NCI-H526 (cell line): ENCODE data around the gene CPXM2.
A peak's percentile ranks its signal among the peaks of the same experiment; 100 is the strongest.

ENCODE experiments used
- DNase-seq, 2 experiments: peaks; one replicate each; lab custom pipeline; 2025; lab: John Stamatoyannopoulos, UW

Gene CPXM2

DNA sequence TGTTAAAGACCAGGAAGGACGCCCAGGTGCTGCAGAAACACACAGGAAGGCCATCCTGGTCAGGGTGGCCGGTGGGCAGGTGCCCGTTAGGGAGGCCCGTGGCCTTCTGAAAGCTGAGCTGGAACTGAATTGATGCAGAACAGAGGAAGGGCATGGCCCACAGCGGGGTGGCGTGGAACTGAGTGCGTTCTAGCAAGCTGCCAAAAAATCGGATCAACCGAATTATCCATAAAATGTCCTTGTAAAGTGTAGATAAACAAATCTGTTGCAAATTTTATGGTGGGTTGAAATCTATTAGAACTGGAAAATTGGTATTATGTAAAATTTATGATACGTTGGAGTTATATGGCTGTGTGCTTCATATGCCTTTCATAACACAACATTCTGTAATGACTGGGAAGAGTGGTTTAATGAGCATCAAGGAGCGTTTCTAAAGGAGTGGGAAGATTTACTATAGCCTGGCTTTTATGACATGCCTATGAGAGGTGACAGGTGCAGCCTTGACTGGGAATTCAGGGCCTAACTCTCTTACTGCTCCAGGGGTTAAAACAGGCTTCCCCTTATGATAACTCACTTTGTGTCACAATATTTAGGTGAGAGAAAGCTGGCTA lies 117.4 kb downstream of the CPXM2 start:
- peak in 1 of 2 experiments; percentile 11 for DNase-seq

DNA sequence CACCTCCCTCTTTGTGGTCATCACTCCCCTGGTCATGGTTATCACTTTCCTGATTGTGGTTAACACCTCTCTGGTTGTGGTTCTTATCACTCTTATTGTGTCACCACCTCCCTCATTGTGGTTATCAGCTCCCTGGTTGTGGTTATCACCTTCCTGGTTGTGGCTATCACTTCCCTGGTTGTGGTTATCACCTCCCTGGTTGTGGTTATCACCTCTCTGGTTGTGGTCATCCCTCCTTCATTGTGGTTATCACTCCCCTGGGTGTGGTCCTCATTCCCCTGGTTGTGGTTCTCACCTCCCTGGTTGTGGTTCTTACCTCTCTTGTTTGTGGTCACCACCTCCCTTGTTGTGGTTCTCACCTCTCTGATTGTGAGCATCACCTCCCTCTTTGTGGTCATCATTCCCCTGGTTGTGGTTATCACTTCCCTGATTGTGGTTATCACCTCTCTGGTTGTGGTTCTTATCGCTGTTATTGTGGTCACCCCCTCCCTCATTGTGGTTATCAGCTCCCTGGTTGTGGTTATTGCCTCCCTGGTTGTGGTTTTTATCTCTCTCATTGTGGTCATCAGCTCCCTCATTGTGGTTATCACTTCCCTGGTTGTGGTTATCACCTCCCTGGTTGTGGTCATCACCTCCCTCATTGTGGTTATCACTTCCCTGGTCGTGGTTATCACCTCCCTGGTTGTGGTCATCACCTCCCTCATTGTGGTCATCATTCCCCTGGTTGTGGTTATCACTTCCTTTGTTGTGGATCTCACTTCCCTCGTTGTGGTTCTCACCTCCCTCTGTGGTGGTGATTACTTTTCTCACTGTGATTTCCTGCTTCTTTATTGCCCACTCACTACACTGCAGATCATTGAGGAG lies 118.7 kb downstream of the CPXM2 start:
- no peak for DNase-seq

DNA sequence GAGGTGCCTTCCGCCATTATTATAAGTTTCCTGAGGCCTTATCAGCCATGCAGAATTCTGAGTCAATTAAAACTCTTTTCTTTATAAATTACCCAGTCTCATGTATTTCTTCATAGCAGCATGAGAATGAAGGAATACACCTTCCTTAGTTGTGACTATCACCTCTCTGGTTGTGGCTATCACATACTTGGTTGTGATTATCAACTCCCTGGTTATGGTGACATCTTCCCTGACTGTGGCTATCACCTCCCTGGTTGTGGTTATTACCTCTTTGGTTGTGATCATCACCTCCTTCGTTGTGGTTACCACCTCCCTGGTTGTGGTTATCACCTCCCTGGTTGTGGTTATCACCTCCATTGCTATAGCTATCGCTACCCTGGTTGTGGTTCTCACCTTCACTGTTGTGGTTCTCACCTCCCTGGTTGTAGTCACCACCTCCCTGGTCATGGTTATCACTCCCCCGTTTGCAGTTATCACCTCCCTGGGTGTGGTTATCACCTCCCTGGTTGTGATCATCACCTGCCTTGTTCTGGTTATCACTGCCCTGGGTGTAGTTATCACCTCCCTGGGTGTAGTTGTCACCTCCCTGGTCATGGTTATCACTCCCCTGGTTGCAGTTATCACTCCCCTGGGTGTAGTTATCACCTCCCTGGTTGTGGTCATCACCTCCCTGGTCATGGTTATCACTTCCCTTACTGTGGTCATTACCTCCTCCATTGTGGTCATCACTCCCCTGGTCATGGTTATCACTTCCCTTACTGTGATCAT lies 119.5 kb downstream of the CPXM2 start:
- no peak for DNase-seq

DNA sequence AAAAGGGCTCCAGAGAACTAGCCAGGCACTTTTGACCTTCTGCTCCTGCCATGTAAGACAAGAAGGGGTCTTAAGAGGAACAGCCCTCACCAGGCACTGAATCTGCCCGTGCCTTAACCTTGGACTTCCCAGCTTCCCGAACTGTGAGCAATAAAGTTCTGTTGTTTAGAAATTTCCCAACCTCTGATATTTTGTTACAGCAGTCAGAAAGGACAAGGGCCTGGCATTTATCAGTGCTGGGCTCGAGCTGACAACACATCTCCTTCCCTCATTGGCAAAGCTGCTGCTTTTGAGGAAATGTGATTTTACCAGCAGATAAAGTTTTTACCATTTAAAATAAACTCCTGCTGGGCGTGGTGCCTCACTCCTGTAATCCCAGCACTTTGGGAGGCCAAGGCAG lies 122.0 kb downstream of the CPXM2 start:
- no peak for DNase-seq

DNA sequence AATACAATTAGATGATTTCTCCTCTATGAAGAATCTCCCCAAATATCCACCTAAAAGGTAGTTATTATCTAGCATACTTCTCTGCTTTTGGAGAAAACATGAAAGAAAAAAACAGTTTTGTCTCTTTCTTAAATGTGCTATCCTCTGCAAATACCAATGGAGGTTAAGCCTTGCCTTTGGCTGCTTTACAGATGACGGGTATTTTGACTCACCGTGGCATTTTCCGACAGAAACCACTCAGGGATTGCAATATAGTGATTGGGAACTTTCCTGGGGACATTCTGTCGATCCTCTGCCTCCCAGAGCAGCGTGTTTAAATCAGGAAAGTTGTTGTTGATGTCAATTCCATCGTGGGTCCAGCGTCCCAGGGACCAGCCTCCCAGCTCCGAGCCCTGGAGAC lies 124.8 kb downstream of the CPXM2 start:
- no peak for DNase-seq

DNA sequence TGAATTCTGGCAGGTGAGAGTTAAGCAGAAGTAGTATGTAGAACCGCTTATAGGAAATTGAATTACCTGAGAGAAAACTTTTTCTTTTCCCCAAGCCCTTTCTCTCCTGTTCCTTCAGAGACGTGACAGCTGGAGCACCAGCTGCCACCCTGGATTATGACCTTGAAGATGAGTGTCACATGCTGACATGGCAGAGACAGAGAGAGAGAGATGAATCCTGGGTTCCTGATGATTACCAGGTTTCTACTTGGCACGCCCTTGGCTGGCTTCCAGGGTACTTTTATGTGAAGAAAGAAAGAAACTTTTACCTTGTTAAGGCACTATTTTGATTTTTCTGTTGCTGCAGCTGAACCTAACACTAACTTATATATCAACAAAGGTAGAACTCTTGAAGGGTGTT lies 125.6 kb downstream of the CPXM2 start:
- DNase-seq, result no peak

DNA sequence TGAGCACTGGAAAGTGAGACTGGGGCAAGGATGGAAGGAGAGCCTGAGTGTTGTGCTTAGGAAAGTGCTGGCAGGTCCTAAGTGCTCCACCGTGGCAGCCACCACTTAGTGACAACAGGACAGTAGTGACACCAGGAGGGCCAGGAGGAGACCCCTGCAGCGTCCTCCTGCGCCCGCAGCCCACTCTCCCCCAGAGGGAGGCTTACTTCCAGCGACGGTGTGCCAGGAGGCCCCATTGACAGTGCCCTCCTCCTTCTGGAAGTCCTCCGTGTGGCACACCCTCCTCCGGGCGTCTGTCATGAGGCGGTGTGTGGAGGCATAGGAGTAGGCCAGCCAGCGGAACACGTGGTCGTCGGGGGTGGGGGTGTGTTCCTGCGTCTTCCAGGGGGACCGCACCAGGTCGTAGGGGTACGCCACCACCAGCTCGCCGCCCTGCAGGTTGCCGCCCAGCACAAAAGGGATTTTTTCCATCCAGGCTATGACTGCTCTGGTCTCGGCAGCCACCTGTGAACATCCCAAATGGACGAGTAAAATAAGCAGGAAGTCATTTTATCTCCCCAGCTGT lies 129.9 kb downstream of the CPXM2 start:
- no peak for DNase-seq

DNA sequence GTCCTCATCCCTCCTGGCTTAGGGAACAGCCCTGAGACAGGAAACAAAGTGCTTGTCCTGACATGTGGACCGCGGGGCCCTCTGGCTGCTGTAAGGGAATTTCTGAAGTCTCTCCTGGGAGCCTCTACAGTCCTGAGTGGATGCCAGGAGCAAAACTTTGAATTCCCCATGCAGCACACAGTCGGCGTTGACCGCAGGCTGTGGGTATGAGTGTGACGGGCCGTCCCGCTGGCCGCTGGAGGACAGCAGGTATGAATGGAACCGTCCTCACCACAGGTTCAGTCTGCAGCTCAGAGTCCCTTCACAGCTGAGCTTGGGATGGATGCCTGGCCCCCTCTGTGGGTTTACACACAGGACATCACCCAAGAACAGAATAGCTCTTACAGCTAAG lies 130.6 kb downstream of the CPXM2 start:
- no peak for DNase-seq

DNA sequence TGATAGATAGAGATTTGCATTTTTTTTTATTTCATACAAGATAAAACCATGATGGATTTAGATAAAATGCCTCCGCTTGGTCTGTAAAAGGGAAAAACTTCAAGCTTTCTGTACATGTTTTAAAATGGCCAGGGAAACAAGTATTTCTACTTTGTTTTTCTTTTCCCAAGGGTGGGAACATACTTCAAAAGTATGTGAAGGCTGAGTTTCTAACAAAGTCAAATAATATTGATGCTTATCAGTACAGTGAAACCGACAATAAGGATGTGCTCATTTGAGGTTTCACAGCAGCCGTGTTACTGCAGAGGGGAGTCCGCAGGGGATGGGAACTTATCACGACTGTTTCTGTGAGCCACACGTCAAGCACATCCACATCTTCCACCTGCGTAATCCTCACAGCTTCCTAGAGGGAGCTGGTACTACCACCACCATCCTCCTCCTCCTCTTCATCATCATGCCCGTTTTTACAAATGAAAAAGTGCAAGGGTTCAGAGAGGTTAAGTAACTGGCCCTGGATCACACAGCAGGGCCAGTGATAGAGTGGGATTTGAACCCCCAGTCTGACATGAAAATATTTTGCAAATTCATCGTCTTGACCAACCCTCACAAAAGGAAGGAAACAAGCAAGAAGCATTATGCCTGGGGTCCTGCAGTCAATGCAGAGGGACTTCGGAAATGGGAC lies 131.1 kb downstream of the CPXM2 start:
- DNase-seq, result no peak

DNA sequence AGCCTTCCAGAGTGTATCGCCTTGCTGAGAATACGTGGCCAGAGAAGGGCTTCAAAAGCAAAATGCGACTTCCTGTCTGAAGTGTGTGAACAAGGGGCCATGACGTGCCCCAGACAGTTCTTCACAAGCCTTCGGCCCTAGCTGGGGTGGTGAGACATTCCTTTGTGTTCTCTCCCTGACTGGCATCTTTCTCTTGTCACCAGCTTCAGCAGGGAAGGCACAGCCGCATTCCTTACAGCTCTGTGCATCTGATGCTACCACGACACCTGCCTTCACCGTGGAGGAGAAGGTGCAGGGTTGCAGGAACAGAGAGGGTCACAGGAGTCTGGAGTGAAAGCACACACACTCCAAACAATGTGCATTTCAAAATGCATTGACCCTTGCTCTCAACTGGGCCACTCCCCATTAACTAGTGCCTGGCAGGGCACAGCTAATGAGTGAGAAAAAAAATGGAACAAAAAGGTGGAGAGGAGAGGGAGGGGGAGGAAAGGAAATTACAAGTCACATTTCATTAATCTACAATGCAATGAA lies 132.0 kb downstream of the CPXM2 start:
- no peak for DNase-seq

DNA sequence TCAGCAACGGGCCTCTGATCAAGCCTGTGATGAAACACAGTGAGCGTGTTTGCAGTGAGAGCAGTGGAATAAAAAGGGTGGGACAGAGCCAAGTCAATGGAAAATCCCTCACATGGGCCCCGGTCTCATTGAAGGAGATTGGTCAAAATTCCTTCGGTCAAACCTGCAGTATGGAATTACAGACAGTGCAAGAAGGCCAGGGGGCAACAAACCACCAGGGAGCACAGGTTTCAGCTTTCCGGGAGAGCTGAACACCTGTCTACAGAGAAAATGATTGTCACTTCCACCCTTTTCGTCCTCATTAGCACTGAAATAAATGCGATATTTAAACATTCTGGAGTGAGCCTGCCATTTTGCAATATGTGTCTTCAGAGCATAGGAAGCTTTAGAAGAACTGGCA lies 132.6 kb downstream of the CPXM2 start:
- DNase-seq, result no peak

DNA sequence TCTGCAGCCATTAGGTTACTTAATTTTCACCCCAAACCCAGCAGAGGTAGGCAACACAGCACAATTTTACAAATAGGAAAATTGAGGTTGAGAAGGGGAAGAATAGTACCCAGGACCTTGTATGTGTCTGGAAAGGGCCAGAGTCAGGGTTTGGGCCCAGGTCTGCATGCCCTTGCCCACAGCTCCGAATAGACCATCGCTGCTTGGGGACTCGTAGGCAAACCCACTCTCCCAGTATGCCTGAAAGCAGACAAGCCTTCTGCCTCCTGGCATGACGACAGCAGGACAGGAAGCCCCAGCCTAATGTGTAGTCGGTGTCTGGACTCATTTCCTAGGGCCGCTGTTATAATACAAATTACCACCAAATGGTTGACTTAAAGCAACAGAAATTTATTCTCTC lies 133.8 kb downstream of the CPXM2 start:
- no peak for DNase-seq

DNA sequence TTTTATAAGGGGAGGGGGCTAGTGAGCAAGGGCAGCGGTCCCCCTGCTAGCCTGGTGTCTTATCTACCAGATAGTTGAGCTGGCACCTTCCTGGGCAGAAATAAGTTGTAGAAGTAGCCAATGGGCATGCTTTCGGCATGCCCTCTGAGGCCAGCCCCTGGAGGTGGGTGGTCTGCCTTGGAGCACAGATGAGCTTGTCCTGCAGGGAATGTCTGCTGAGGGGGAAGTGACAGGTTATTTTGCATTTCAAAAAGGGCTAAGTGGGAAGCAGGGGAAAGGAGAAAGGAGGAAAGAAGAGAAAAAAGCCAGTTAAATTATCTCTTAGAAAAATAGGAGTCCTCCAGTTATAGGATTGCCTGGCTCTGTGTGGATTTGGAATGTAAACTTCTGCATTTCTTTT lies 136.5 kb downstream of the CPXM2 start:
- DNase-seq, result no peak

DNA sequence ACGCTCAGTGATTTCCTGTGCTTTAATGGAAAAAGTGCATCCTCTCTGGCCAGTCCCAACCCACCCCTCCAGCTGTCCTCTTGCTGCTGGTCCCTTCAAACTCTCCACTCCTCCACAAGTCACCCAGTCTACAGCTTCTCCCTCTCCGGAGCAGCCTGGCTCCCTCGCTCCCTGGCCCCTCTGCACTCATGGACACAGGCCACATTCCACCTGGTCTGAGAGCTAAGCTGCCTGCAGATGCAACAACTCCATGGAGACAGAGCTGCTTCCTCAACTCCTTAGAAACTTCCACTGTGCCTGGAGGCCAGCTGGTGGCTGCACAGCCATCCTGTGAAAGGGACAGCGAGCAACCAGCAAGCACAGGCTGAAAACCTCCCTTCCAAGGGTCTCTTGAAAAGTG lies 137.5 kb downstream of the CPXM2 start:
- DNase-seq, result no peak

DNA sequence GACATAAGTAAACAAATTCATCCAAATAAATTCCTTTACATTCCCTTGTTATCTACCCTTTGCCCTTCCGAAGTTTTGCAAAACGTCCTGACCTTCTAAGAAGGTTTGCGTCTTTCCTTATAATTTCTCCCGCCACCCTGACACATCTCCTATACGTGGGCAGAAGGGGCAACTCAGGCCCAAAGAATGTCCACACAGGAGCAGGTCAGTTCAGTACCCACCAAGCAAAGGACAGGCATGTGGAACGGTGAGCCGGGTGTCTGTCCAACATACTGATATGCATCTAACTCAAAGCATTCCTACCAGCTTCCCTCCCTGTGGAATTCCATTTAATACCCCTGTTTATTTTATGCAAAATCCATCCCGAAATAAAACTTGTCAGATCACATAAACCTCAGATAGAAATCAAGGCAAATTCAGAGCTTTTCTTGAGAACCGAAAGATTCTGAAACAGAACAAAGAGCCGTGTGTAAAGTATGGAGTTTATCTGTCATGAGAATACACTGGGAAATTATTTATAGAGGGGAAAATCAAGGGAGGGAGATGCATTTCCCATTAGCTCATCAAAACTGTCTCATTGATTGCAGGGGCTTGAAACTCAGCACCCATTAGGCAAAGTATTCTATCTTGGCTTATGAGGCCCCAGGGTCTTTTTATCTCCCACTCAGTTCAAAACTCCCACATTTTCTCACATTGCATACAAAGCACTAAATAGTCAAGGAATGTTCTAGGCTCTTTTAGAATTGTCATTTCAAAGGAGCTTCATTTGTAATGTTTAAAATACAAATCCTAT lies 140.1 kb downstream of the CPXM2 start:
- DNase-seq, result no peak

DNA sequence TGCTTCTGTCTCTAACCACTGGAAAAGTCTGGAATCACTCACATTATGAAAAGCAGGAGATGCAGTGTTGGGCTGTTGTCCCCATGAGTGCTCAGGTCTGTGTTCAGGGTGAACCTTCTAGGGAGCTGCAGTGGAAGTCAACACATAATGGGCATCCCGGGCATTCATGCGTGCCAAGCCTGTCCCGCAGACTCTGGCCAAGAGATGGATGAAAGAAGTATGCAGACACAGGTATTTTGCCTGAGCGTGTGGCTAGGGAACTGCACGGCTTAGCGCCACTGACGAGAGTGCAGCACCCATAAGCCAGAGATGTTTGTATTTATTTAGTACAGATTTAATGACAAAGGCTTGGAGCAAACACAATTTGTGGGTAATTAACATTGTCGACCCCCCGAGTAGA lies 140.7 kb downstream of the CPXM2 start:
- DNase-seq, result no peak

DNA sequence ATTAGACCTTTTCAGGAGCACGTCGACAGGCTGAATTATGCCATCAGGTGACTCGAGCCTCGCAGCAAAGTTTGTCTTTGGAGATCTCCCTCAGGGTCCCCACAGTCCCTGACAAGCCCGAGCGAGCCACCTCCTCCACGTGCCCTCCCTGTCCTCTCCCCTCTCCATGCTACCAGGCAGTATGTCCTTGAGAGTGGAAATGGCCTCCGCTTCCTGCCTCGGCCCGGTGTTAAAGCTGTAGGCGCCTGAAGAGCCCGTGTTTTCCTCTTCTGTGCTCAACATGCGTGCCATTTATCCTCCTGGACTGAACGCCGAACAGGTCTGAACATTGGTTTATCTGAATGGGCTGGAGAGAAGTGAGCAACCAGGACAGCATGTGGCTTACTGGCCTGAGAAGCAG lies 142.9 kb downstream of the CPXM2 start:
- no peak for DNase-seq

DNA sequence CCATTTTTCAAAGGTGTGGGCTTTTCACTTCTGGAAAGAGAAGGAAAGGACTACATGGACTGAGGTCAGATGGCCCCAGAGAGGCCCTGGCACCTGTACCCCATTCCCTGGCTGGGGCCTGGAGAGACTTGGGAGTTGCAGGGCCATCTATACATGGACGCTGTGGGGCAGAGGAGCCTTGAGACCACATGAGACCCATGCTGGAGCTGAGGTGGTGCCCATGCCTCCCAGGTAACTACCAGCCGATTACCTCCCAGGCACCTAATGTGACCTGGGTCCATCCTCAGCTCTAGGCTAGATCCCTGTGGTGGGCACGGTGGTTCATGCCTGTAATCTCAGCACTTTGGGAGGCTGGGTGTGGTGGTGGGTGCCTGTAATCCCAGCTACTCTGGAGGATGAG lies 144.2 kb downstream of the CPXM2 start:
- no peak for DNase-seq

DNA sequence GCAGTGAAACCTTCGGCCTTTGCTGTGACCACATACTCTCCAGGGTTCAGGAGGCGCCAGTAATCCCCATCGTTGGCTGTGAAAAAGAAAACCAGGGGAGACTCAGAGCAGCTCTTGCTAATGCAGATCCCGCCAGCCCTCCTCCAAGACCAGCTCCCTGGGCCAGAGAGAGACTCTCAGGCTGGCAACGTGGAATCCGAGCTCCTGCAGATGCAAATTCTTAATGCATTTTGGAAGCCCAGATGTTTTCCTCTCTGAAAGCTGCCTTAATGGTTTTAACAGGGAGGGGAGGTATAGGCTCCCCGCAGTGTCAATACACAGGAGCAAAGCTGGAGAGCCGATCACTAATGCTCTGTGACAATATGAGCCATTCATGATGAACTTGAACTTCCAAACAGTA lies 144.7 kb downstream of the CPXM2 start:
- DNase-seq, result no peak

DNA sequence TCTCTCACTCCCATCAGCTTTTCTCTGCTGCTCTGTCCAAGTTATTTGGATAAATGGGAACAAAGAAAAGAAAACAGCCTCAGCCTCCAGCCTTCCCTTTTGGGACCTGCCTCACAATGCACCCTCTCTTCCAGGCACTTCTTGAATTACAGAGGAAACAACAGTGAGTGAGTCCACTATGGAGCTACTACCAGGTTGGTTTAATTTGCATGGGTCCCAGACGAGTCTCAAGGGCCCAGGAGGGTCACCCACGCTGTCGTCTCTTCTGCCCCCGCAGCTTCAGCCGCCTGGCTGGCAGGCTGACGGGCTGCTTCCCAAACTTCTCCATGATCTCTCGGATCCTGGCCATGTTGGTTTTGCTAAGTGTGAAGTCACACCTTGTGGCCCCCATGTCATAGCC lies 145.1 kb downstream of the CPXM2 start:
- no peak for DNase-seq

DNA sequence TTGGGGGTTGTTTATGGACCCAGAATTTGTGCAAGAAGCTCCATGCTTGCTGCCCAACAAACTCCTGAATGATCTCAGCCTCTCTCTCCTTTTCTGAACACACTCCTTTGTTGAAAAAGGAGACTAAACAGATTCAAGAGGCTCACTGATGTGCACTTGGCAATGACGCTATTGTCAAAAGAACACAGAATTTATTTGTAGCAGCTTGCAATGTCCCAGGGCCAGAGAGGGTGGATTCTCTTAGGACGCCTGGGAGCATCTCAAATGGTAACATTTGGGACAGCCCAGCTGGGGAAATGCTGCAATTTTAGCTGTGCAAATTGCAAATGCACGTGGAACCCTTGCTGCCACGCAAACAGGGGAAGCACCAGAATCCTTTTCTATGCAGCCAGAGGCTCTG lies 145.5 kb downstream of the CPXM2 start:
- DNase-seq, result no peak
